Esophagus squamous epithelium (tissue), 4 donors: ENCODE results near the gene FBRS.
"Not testable (repeated sequence)": the region's sequence is repeated elsewhere in the genome, so short reads cannot be mapped to it uniquely, and the experiment has no call there.

Source experiments
- POLR2A ChIP-seq, 4 donors: fragments of 450-650 bp; IDR thresholded peaks; one replicate each; pipeline ENCODE4 v1.6.1; 2017; ENCODE audit warnings: antibody characterized with exemption in 4 of 4, mild to moderate bottlenecking in 4 of 4, moderate library complexity in 3 of 4
- TF ChIP-seq, protein P1 (sequence below), 6 experiments: fragments of 450-650 bp in 4 of 6; fragments of 200-600 bp in 2 of 6; sonication (generic) in 2 of 6; IDR thresholded peaks; one replicate each; pipeline ENCODE4 v1.5.1; 2016 to 2019; ENCODE audit warnings: antibody characterized with exemption in 6 of 6, mild to moderate bottlenecking in 4 of 6, moderate library complexity in 4 of 6

- TF ChIP-seq, protein P1, sequence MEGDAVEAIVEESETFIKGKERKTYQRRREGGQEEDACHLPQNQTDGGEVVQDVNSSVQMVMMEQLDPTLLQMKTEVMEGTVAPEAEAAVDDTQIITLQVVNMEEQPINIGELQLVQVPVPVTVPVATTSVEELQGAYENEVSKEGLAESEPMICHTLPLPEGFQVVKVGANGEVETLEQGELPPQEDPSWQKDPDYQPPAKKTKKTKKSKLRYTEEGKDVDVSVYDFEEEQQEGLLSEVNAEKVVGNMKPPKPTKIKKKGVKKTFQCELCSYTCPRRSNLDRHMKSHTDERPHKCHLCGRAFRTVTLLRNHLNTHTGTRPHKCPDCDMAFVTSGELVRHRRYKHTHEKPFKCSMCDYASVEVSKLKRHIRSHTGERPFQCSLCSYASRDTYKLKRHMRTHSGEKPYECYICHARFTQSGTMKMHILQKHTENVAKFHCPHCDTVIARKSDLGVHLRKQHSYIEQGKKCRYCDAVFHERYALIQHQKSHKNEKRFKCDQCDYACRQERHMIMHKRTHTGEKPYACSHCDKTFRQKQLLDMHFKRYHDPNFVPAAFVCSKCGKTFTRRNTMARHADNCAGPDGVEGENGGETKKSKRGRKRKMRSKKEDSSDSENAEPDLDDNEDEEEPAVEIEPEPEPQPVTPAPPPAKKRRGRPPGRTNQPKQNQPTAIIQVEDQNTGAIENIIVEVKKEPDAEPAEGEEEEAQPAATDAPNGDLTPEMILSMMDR (IDR thresholded peaks at IDR 0.05): not testable (repeated sequence)
- TF ChIP-seq POLR2A (IDR thresholded peaks at IDR 0.05): not testable (repeated sequence)
Measured at GRCh38 chr16:30632454-30632853, 25.8 kb upstream of the FBRS start.
